Spleen (tissue), 7 donors: ENCODE results near the gene PAPPA2.

ENCODE experiments used
- POLR2A ChIP-seq, 3 donors: fragments of 450-650 bp; IDR thresholded peaks; one replicate each; pipeline ENCODE4 v1.5.1; 2017; ENCODE audit warnings: antibody characterized with exemption in 3 of 3, mild to moderate bottlenecking in 1 of 3
- POLR2AphosphoS5 ChIP-seq, 3 donors: sonication (generic); formaldehyde crosslinking; IDR thresholded peaks; one replicate each; pipeline ENCODE4 v1.5.1; 2017; ENCODE audit warnings: antibody characterized with exemption in 3 of 3
- TF ChIP-seq, protein P1 (sequence below), 11 experiments: fragments of 200-600 bp in 7 of 11; fragments of 450-650 bp in 4 of 11; sonication (generic) in 4 of 11; IDR thresholded peaks in 8 of 11; conservative IDR thresholded peaks in 3 of 11; 1 replicate in 7 of 11; 2 replicates in 4 of 11; pipeline versions ENCODE4 v1.4.0 to v1.8.0; 2016 to 2021; ENCODE audit warnings: antibody characterized with exemption in 11 of 11, inconsistent platforms in 4 of 11, mild to moderate bottlenecking in 1 of 11
- donor health status: DM: no; HTN: no; CAD: no; lungs with moderate emphysema.
- donor health status: DM: no; HTN: no; CAD: no.
- donor health status: DM: no; HTN: no; CAD: no.

DNA sequence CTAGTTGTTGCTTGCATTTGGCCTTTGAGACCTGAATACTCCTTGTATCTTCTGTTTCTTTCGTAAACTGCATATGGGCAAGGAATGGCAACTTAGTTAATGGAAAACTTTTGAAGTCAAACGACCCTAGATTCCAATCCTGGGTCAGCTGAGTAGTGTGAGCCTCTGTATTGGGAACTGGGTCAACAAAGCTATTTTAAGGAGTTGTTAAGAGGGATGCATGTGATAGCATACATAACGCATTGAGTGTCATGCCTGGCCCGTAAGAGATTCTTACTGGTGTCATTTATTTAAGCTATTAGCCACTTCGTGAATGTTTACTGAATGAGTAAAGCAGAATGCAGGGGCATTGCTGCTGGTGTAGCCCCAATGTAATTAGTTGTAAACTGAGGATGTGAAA lies 340.1 kb downstream of the PAPPA2 start:
- TF ChIP-seq POLR2A (IDR thresholded peaks at IDR 0.05): no peak
- TF ChIP-seq, protein P1, sequence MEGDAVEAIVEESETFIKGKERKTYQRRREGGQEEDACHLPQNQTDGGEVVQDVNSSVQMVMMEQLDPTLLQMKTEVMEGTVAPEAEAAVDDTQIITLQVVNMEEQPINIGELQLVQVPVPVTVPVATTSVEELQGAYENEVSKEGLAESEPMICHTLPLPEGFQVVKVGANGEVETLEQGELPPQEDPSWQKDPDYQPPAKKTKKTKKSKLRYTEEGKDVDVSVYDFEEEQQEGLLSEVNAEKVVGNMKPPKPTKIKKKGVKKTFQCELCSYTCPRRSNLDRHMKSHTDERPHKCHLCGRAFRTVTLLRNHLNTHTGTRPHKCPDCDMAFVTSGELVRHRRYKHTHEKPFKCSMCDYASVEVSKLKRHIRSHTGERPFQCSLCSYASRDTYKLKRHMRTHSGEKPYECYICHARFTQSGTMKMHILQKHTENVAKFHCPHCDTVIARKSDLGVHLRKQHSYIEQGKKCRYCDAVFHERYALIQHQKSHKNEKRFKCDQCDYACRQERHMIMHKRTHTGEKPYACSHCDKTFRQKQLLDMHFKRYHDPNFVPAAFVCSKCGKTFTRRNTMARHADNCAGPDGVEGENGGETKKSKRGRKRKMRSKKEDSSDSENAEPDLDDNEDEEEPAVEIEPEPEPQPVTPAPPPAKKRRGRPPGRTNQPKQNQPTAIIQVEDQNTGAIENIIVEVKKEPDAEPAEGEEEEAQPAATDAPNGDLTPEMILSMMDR (IDR thresholded peaks at IDR 0.05 in 8 of 11, conservative IDR thresholded peaks at IDR 0.05 in 3 of 11): no peak
- TF ChIP-seq POLR2AphosphoS5 (IDR thresholded peaks at IDR 0.05): no peak
